GM21515 (cell line): ENCODE results near the gene ZNF469.
"Not testable (repeated sequence)": the region's sequence is repeated elsewhere in the genome, so short reads cannot be mapped to it uniquely, and the experiment has no call there.

Source experiments
- ATAC-seq: cut with Tn5 transposase; IDR thresholded peaks from one replicate; pipeline ENCODE4 v1.9.1; 2021; ENCODE audit not compliant: unreplicated experiment

The ZNF469 gene

GRCh38 chr16:88360401-88360800 lies 22.4 kb upstream of the ZNF469 start:
- ATAC-seq: not testable (repeated sequence)

- ATAC-seq: no peak
Observed at GRCh38 chr16:88360999-88361398, 21.8 kb upstream of the ZNF469 start.

- no peak for ATAC-seq
Observed at GRCh38 chr16:88361775-88362174, 21.0 kb upstream of the ZNF469 start.

- ATAC-seq: no peak
Observed at GRCh38 chr16:88363239-88363891, 19.4 kb upstream of the ZNF469 start.

GRCh38 chr16:88365244-88365865 lies 17.4 kb upstream of the ZNF469 start:
- ATAC-seq: no peak

GRCh38 chr16:88366032-88366703 lies 16.6 kb upstream of the ZNF469 start:
- no peak for ATAC-seq

GRCh38 chr16:88366704-88367047 lies 16.1 kb upstream of the ZNF469 start:
- no peak for ATAC-seq

- ATAC-seq: no peak
Observed at GRCh38 chr16:88367560-88367959, 15.2 kb upstream of the ZNF469 start.

- no peak for ATAC-seq
Observed at GRCh38 chr16:88368036-88368435, 14.7 kb upstream of the ZNF469 start.

GRCh38 chr16:88368994-88369393 lies 13.8 kb upstream of the ZNF469 start:
- ATAC-seq: no peak

- no peak for ATAC-seq
Observed at GRCh38 chr16:88369447-88370008, 13.2 kb upstream of the ZNF469 start.

- ATAC-seq: no peak
Observed at GRCh38 chr16:88370365-88370764, 12.4 kb upstream of the ZNF469 start.

- ATAC-seq: no peak
Observed at GRCh38 chr16:88372522-88372921, 10.2 kb upstream of the ZNF469 start.

- no peak for ATAC-seq
Observed at GRCh38 chr16:88373211-88373610, 9.5 kb upstream of the ZNF469 start.

- ATAC-seq: no peak
Observed at GRCh38 chr16:88373927-88374492, 8.7 kb upstream of the ZNF469 start.

- ATAC-seq: no peak
Observed at GRCh38 chr16:88374736-88375135, 8.0 kb upstream of the ZNF469 start.

GRCh38 chr16:88375236-88375975 lies 7.4 kb upstream of the ZNF469 start:
- ATAC-seq: no peak

GRCh38 chr16:88375996-88376834 lies 6.5 kb upstream of the ZNF469 start:
- no peak for ATAC-seq

GRCh38 chr16:88376835-88377726 lies 5.7 kb upstream of the ZNF469 start:
- no peak for ATAC-seq
